ENCODE results near the gene LIN52.

Gene LIN52

DNA sequence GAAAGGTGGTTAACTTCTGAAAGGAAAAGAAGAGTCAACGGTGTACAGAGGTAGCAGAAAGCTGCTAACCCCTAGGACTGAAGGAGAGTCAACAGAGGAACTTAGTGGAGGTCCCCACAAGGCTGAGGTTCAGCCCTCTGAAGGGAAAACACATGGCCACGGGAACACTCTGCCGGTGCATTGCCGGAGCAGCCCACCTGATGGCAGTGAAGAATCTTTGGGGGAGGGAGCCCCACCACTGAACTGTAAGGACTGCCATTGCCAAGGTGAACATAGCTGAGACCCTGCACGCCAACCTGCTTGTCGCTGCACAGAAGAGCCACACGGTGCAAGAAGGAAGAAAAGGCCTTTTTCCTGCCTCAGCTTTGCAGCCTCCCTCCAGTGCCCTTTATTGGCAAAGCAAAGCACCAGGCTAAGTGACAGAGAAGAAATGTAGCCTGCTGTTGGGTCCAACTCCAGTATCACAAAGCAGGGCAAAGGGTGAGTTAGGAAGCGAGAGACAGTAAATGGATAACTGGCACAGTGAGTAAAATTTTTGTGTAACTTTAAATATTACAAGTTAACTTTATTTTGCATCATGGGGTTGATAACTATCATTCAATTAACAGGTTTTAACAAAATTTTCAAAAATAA is 76.9 kb downstream of the LIN52 start:
- H3K4me3 ChIP-seq (ENCODE audit: low read length), result no peak overlapping the region
- DNase-seq (ENCODE audit: low read depth, low spot score), result no peak

DNA sequence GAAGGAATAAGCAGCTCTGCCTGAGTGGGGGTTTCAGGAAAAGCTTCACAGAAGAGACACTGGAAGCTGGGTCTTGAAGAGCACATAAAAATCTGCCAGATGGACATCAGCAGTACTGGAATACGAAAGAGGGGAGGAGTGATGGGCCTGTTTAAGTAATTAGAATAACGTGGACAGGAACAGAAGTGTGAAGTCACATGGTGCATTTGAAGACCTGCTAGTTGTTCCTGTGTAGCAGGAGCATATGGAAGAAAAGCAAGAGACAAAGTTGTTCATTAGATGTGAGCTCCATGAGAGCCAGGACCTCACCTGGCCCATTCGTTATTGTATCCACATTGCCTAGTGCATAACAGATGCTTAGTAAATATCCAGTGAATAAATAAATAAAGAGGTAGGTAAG is 85.2 kb downstream of the LIN52 start:
- H3K4me3 ChIP-seq (ENCODE audit: low read length), result no peak overlapping the region
- DNase-seq (ENCODE audit: low read depth, low spot score), result no peak

DNA sequence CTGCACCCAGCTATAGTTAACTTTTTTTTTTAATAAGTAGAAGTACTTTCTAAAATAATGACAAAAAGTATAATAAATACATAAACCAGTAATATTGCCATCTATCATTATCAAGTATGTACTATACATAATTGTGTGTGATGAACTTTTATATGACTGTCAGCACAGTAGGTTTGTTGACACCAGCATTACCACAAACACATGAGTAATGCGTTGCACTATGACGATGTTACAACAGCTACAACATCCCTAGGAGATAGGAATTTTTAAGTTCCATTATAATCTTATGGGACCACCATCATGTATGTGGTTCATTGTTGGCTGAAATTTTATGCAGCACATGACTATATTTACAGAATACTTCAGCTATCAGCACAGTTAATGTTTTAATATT is 91.6 kb downstream of the LIN52 start:
- DNase-seq (ENCODE audit: low read depth, low spot score), result no peak
- H3K4me3 ChIP-seq (ENCODE audit: low read length), result no peak overlapping the region

DNA sequence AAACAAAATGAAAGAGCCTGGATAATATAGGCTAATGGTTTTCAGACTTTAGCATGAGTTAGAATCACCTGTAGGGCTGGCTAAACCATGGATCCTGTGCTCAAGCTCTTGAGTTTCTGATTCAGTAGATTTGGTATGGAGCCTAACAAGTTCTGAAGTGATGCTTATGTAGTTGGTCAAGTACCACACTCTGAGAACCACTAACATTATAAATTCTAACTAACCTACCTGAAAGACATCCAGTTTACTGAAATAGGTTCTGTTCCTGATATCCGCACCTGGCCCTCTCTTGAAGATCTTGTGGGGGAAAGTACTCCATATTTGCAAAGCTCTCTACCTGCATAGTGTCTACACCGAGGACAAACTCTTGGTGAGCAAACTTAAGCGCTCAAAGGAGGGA is 95.1 kb downstream of the LIN52 start:
- H3K4me3 ChIP-seq (ENCODE audit: low read length), result no peak overlapping the region
- no peak for DNase-seq (ENCODE audit: low read depth, low spot score)

DNA sequence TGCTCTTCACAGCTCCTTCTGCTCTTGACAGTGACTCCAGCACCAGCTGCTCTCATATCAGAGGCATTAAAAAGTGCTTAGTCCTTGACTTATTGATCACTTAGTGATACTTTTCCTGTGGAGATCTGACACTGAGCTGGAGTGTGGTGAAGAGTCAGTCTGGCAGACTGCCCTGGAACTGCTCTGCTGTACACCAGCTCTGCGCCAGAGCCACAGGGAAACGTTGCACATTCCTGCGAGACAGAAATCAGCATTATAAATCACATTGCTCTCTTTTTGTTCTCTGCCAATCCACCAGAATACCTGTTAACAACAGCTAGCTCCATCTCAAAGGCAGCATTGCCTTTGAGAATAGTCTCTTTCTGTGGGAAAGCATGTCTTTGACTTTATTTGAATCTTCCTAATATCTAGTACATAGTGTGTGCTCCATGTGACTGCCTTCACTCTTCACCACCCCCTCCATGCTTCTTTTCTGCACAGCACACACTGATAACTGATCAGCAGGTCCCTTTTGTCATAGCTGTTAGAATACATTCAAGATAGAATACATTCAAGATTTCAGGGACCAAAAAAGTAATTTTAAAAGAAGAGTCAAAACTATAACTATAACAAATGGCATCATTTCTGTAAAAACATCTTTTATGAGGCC is 106.3 kb downstream of the LIN52 start:
- no peak overlapping the region for H3K4me3 ChIP-seq (ENCODE audit: low read length)
- DNase-seq (ENCODE audit: low read depth, low spot score), result no peak

DNA sequence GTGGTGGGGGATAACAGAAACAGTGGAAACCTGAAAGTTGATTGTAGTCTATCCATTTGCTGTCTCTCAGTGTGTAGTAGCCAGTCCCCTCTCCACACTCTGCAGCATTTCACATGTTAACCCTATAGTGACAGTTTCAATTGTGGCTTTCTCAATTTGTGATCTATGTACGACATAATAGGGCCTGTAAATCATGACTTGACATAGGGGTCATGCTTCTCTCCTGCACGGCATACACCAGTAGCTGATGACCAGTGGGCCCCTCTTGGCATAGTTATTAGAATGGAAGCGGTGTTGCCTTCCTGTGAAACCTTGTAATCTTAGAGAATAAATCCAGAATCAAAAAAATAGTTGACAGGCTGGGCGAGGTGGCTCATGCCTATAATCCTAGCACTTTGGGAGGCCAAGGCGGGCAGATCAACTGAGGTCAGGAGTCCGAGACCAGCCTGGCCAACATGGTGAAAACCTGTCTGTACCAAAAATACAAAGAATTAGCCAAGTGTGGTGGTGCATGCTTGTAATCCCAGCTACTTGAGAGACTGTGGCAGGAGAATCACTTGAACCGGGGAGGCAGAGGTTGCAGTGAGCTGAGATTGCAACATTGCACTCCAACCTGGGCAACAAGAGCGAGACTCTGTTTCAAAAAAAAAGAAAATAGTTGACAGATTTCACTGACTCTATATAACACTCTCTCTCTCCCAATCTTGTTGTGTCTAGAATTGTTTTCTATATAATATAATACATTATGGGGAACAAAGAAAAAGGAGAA is 109.9 kb downstream of the LIN52 start:
- H3K4me3 ChIP-seq (ENCODE audit: low read length), result no peak overlapping the region
- DNase-seq (ENCODE audit: low read depth, low spot score), result no peak

DNA sequence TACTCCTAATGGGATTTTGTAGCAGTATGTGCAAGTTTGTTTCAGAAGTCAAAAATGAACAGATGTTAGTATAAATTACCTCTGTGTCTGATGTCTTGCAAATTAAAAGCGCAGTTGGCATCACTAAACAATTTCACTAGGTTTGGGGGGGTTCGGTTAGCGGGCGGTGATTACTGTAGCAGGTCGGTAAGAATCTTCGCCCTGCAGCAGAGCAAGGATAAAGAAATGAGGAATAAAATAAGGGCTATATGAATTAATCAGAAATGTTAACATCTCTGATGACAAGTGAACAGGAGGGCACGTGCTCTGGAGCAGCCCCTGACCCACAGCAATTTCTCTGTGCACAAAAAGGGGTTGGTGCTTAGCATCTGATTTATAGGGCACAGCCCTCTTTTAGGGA is 110.9 kb downstream of the LIN52 start:
- no peak overlapping the region for H3K4me3 ChIP-seq (ENCODE audit: low read length)
- DNase-seq (ENCODE audit: low read depth, low spot score), result no peak

DNA sequence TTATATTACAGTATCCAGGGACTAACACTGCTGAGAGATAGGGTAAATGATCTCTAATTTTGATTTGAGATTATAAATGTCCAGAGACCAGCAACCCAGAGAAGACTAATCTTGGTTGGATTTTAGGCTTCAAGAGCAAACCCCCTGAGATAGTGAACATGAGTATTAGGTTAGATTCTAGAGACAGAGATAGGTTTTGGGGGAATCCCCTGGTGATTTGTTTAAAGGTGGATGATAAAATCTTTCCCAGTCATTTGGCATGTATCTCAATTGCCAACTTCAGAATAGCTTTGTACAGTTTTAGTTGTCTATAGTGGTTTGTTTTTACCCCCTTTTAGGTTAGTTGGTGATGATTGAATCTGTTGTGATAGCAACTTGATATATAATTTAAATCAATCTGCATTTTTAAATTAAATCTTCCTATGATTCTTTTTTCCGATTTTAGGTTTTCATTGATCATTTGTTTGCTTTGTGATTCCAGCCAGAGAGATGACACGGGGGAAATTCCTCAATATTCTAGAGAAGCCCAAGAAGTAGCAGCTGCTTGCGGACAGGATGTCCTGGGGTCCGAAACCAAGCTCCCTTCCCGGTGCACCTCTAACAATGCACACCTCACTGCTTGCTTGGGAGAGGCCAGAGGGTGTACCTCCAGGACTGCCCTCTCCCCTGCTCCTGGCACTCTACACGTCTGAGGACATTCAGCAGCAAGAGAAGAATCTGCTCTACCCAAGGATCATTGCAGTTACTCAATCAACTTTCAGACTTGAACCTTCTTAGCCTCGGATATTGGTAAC is 113.9 kb downstream of the LIN52 start:
- no peak overlapping the region for H3K4me3 ChIP-seq (ENCODE audit: low read length)
- DNase-seq (ENCODE audit: low read depth, low spot score), result no peak

DNA sequence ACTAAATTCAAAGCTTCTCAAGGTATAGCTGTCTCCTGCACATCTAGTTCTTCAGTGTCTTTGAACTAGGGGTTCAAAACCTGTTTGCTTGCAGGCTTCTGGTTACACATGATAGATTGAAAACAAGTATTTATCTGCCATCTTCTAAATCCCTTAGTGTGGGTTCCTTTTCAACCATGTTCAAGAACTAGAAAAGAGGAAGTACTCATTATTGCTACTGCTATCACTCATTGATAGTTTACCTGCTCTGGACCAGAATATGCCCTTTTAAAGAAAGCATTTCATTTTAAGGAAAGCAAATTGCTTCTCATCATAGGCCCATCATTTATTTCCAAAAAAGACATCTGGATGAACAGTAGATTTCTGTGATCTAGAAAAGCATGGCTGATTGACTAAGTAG is 117.4 kb downstream of the LIN52 start:
- H3K4me3 ChIP-seq (ENCODE audit: low read length), result no peak overlapping the region
- DNase-seq (ENCODE audit: low read depth, low spot score), result no peak

DNA sequence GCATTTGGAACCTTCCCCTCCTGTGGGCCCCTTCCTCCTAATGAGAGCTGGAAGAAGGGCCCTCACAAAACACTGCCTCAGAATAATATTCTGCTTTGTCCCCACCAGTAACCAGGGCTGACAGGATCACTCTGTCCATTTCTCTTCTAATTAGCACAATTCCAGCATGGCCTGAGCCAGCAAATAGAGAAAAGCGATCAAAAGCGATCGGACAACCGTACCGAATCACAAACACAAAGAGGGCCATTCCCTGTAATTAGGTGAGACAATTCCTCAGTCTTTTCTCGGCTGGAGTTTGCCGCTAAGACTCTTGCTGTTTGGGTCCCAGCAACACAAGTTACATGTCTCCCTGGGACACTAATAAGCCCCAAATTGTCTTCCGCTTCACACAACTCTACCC is 118.9 kb downstream of the LIN52 start:
- DNase-seq (ENCODE audit: low read depth, low spot score), result no peak
- no peak overlapping the region for H3K4me3 ChIP-seq (ENCODE audit: low read length)

DNA sequence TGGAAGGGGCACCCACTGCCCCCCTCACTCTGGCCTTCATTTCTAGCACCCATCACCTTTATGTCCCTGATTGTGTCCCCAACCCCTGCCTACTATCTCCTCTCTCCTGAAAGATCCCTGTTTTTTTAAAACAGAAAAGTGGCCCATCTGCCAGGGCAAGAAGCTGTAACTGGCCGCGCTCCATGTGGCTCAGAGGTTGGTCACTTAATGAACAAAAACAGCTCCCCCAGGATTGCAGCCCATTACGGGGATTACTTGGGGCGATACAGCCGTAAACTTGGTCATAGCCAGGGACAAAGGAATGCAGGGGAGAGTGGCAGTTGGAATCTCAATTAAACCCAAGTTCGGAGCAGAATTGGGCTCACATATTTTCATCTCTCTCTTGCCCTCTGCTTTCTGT is 119.7 kb downstream of the LIN52 start:
- DNase-seq (ENCODE audit: low read depth, low spot score), result no peak
- no peak overlapping the region for H3K4me3 ChIP-seq (ENCODE audit: low read length)

DNA sequence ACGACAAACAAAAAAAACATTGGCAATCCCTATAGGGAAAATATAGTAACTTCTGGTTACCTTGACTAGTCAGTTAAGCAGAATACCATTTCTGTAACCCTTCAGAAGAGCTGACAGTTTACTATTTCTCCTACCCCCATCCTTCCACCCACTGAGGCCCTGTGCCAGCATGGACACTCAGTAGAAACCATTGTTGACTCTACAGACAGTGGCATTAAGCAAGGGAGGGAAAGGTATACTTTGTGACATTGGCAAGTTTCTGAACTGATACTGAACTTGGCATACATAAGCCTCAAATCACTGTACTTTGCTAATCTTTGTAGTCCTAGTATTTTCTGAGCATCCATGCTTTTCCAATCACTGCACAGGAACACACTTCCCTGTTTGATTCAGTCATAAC is 121.1 kb downstream of the LIN52 start:
- DNase-seq (ENCODE audit: low read depth, low spot score), result no peak

DNA sequence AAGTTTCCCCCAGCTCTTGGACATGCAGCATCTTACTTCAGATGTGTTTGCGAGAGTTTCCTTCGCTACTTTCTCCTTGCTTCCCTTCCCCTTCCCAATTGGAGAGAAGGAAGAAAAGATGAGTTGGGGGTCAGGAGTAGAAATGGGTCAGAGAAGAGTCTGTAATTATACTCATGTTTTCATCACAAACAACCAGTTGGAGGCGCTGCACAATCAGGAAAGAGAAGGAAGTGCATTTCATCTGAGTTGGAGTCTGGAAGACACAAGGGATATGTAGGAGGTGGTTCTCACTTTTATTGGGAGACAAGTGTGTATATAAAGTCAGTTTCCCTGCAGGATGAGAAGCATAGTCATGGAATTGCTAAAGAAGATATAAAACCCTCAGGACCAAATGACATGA is 123.2 kb downstream of the LIN52 start:
- DNase-seq (ENCODE audit: low read depth, low spot score), result peak; percentile 4
- no peak overlapping the region for H3K4me3 ChIP-seq (ENCODE audit: low read length)

More for the DNA sequence above, 121.1 kb downstream of the LIN52 start:
- no peak overlapping the region for H3K4me3 ChIP-seq (ENCODE audit: low read length)

DNA sequence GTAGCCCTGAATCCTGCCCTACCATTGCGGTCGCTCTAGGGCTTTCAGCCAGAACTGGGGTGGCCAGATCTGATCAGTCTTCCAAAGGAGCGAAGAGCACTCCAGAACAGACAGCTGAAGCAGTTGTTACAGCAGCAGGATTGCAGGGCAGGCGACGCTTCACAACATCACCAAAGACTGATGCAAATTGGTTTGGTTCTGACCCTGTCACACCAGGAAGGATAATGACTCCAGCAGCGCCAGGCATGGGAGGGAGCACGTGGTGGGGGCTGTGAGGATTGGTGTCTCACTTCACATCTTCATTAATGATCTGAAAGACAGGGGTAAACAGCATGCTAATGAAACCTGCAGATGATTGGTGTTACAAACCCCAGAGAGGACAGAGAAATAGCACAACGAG is 123.9 kb downstream of the LIN52 start:
- no peak for DNase-seq (ENCODE audit: low read depth, low spot score)
- H3K4me3 ChIP-seq (ENCODE audit: low read length), result no peak overlapping the region

DNA sequence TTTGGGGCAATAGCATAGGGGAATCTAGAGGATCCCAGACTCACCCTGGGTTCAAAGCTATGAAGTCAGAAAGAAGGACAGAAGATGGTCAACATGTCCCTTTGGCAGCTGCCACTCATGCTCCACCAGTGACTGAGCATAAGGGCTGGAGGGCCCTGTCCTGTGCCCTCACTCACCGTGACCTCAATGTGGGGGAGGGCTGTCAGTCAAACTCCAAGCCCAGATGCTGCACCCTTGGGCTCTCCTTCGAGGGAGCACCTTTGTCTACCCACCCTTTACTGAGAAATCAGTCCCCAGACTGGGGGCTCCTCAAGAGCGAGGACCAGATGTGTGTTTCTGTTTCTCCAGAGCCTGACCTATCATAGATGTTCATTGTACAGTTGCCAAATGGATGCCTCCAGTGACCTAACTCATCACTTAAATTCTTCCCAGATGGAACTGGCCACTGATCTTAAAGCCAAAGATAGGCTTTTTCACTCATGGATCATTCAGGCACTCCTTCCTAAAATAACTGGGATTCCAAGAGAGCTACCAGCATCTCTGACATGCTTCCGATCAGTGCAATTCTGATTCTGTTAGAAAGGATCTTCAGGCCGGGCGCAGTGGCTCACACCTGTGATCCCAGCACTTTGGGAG is 127.3 kb downstream of the LIN52 start:
- H3K4me3 ChIP-seq (ENCODE audit: low read length), result no peak overlapping the region
- no peak for DNase-seq (ENCODE audit: low read depth, low spot score)

DNA sequence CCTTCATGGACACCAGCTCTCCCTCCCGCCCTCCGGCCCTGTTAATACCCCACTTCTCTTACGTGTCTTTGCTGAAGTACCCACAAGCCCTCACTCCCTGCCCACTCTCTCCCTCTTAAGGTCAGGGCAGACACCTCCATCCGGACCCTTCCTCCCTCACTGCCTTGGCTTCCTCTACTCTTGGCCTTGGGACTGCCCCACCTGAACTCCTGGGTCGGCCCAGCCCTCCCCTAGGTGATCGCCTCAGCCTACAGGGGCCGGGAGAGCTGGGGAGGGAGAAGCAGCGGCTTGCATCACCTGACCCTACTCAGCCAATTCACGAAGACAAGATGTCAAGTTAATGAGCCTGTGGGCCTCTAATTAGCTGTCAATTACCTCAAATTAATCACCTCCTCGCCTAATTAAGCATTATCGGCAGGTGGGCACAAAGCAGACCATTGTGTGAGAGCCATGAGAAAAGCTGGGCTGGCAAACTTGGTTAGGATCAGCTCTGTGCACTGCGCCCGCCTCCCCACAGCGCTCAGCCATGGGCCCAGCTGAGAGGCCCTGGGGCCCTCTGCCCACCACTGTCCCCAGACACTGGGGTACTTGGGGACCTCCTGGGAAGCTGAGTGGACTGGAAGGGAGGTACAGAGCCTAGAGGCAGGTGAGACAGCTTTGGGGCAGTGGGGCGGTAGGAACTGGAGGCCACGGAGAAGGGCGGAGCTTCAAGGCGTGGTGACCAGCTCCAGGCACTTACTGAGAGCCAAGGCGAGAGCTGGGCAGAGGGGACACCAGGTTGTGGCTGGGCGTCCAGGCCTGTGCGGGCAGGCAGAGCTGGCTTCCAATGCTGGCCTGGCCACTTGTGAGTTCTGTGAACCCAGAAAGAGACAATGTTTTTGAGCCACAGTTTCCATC is 129.4 kb downstream of the LIN52 start:
- no peak overlapping the region for H3K4me3 ChIP-seq (ENCODE audit: low read length)

DNA sequence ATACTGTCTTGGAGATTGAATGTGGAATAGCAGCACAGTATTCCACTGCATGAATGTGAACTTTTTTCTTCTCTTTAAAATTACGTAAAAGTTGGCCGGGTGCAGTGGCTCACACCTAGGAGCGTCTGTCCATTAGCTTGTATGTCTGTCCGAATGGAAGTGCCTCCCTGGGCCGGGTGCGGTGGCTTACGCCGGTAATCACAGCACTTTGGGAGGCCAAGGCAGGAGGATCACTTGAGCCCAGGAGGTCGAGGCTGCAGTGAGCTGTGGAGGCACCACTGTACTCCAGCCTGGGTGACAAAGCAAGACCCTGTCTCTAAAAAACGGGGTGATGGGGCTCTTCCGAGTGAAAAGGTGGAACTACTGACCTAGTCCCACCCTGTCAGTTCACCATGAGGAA is 131.9 kb downstream of the LIN52 start:
- no peak overlapping the region for H3K4me3 ChIP-seq (ENCODE audit: low read length)

More for the DNA sequence above, 129.4 kb downstream of the LIN52 start:
- DNase-seq (ENCODE audit: low read depth, low spot score), result no peak

DNA sequence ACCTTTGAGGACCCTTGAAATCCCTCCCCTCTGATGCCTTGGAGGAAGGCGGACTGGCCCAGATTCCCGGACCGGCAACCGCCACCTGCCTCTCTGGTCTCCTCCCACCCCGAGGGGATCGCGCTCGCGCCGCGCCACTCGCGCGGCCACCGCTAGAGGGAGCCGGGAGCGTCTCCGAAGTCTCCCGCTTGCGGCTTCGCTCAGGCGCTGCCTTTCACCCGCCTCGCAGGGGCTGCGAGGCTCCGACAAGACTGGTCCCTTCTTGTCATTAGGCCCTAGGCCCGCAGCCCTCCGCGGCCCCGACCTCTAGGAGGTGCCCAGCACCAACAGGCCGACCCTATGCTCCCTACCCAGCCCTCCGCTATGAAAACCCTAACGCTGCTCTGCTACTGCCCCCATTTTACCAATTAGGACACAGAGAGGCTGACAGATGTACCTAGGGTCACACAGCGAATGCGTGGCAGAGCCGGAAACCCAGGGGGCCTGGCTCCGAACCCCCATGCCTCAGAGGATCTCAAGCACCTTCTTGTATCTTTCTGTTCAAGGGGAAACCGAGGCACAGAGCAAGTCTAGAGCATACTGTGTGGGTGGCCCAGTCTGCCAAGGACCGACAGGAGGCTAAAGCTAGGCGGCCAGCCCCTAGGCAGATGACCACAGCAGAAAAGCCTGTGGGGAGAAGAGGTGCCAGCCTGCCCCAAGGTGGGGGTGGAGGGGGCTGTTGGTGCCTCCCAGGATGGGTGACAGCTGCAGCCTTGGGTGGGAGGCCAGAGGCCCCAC is 133.1 kb downstream of the LIN52 start:
- H3K4me3 ChIP-seq (ENCODE audit: low read length), result peak overlapping the region; percentile 16
- DNase-seq (ENCODE audit: low read depth, low spot score), result peak; percentile 46

More for the DNA sequence above, 131.9 kb downstream of the LIN52 start:
- DNase-seq (ENCODE audit: low read depth, low spot score), result no peak
